Heart left ventricle (tissue), 16 donors: Measurements from ENCODE around the gene THUMPD2. TPM values are rescaled to one million over a fixed set of nuclear protein-coding genes. Genes with fewer than 3 reads are reported as not detected.
"Not testable (repeated sequence)": the region's sequence is repeated elsewhere in the genome, so short reads cannot be mapped to it uniquely, and the experiment has no call there.

Experiments
- ATAC-seq, 4 donors: fragments of 200-7000 bp; cut with Tn5 transposase; one replicate each; pipeline ENCODE4 v1.9.1; 2020 to 2022; ENCODE audit warnings: moderate library complexity in 4 of 4, mild to moderate bottlenecking in 3 of 4, moderate number of reproducible peaks in 1 of 4
- DNase-seq, 5 donors: peaks; one replicate each; pipeline ENCODE4 v3.0.0-alpha.2; 2020
- H3K27ac ChIP-seq, 12 donors: fragments of 200-600 bp; sonication (generic) in 4 of 12; one replicate each; pipeline versions ENCODE4 v1.5.0 to v1.8.0; 2016 to 2022; ENCODE audit warnings: mild to moderate bottlenecking in 2 of 12
- H3K27me3 ChIP-seq, 9 donors: fragments of 200-600 bp; sonication (generic) in 2 of 9; one replicate each; pipeline versions ENCODE4 v1.5.1 to v1.8.0; 2016 to 2022; ENCODE audit warnings: mild to moderate bottlenecking in 3 of 9
- H3K36me3 ChIP-seq, 9 donors: fragments of 200-600 bp; sonication (generic) in 2 of 9; one replicate each; pipeline versions ENCODE4 v1.5.0 to v1.8.0; 2018 to 2022; ENCODE audit warnings: mild to moderate bottlenecking in 2 of 9
- H3K4me1 ChIP-seq, 12 donors: fragments of 200-600 bp; sonication (generic) in 4 of 12; one replicate each; pipeline versions ENCODE4 v1.5.0 to v1.8.0; 2016 to 2022; ENCODE audit warnings: mild to moderate bottlenecking in 3 of 12
- H3K4me3 ChIP-seq, 12 donors: fragments of 200-600 bp; sonication (generic) in 4 of 12; one replicate each; pipeline versions ENCODE4 v1.5.0 to v1.8.0; 2017 to 2022; ENCODE audit warnings: mild to moderate bottlenecking in 9 of 12, moderate library complexity in 4 of 12
- H3K9me3 ChIP-seq, 12 donors: fragments of 200-600 bp; sonication (generic) in 4 of 12; one replicate each; pipeline versions ENCODE4 v1.5.0 to v1.8.0; 2016 to 2022; ENCODE audit warnings: mild to moderate bottlenecking in 1 of 12
- CTCF ChIP-seq, 12 donors: fragments of 200-600 bp; sonication (generic) in 4 of 12; IDR thresholded peaks; one replicate each; pipeline versions ENCODE4 v1.5.0 to v1.8.0; 2018 to 2022; ENCODE audit warnings: antibody characterized with exemption in 12 of 12, mild to moderate bottlenecking in 5 of 12
- POLR2A ChIP-seq, 2 donors: fragments of 450-650 bp; IDR thresholded peaks; one replicate each; pipeline ENCODE4 v1.6.1; 2017; ENCODE audit warnings: antibody characterized with exemption in 2 of 2, mild to moderate bottlenecking in 2 of 2, moderate library complexity in 2 of 2
- WGBS, 4 donors: extraction: QIAGEN DNeasy Blood & Tissue Kit in 2 of 4; methylation state at CpG; one replicate each; pipeline versions ENCODE4 v1.1.5 to v1.1.7; 2013 to 2018; 5-methylcytosine and 5-hydroxymethylcytosine counted together
- intact Hi-C, 10 donors: fragments of 100-400 bp; cut with DNase I; formaldehyde crosslinking; loops; one replicate each; pipeline versions ENCODE4 v1.11.1 to v1.14.2; 2022
- polyA plus RNA-seq, 2 donors: library from polyadenylated mRNA; stranded (reverse); fragments of 200-250 nt; gene quantifications; one replicate each; pipeline ENCODE4 v1.2.3, GENCODE V29; 2013
- total RNA-seq, 9 donors: library from RNA; depleted of rRNA in 2 of 9; stranded (reverse); fragments of >200 nt in 2 of 9; fragmentation: NEBNext Ultra II Directional in 3 of 9; extraction: Animal tissue kit (Norgen Biotek cat#: 25700) in 3 of 9; gene quantifications; one replicate each; pipeline versions ENCODE4 v1.1.0 to v1.2.4, GENCODE V29; 2016 to 2023
- donor health status: ischemic (EF 13 %, LVEDD 7.1; RV severe dilation, severe dysfunction).
- donor health status: healthy with polysubstance abuse.
- donor health status: DM: no; HTN: yes; CAD: no.
- donor health status: DM: no; HTN: no; CAD: no.
- donor health status: ischemic (EF 25% LVEDD 6.9; RV normal size, moderate dysfunction).
- donor health status: ischemic (EF 25% LVEDD 5.7; RV mildly dilated, moderate dysfunction).
- donor health status: healthy.
- donor health status: DM: yes; HTN: yes; CAD: no.
- donor health status: ischemic (EF 35%, LVEDD 5.7; RV mildly dilated, moderate dysfunction).
- donor health status: nonischemic (EF 11% LVEDD 7.7; RV severe dilation, severe dysfunction).
- donor health status: DM: yes; HTN: yes; CAD: no.
- donor health status: PGD.
- donor health status: ischemic (EF 29% LVEDD 5.4; RV normal size, mild dysfunction).
- donor health status: nonischemic (EF 23%, LVEDD 6.1; RV moderate dilation, normal function).

THUMPD2 gene
- total and polyA plus RNA-seq, 11 donors = 3.6 to 6.2 (median 5.3) TPM

GRCh38 chr2:39796134-39796533, 17.1 kb upstream of the THUMPD2 start:
- H3K4me1 ChIP-seq = no peaks in the 10 kb centered on the region
- TF ChIP-seq POLR2A (IDR thresholded peaks at IDR 0.05) (no peak), CTCF (IDR thresholded peaks at IDR 0.05) (no peak)

GRCh38 chr2:39790216-39790818, 11.3 kb upstream of the THUMPD2 start:
- H3K36me3 ChIP-seq, ATAC-seq, H3K4me3 ChIP-seq, H3K27me3 ChIP-seq, H3K4me1 ChIP-seq, DNase-seq, H3K27ac ChIP-seq, intact Hi-C loops: not testable (repeated sequence)
- WGBS, 4 donors = 81 to 90% (median 81%) methylated on average over 12 of the region's 12 CpGs
- H3K9me3 ChIP-seq = peaks cover 0 to 15% (median 0%) of the 10 kb centered on the region in 12 donors

More at GRCh38 chr2:39796134-39796533, 17.1 kb upstream of the THUMPD2 start:
- intact Hi-C loops = no loop called here
- DNase-seq = no peak
- ATAC-seq = peak in 3 of 4 donors; percentile 34 to 54 (median 44)
- H3K27me3 ChIP-seq = no peaks in the 10 kb centered on the region
- H3K36me3 ChIP-seq = no peaks in the 10 kb centered on the region
- H3K27ac ChIP-seq = peak overlapping the region in 2 of 12 donors; percentile 24 to 30
- no peak overlapping the region for H3K4me3 ChIP-seq
- WGBS, 4 donors = 90 to 100% (median 98%) methylated on average over 1 of the region's 1 CpG
- peaks cover 0 to 7% (median 0%) of the 10 kb centered on the region in 12 donors for H3K9me3 ChIP-seq

GRCh38 chr2:39787950-39788349, 8.9 kb upstream of the THUMPD2 start:
- no peak for ATAC-seq
- H3K4me3 ChIP-seq = no peak overlapping the region

GRCh38 chr2:39786761-39787522, 7.9 kb upstream of the THUMPD2 start:
- ATAC-seq (no peak), DNase-seq (no peak)
- no peaks in the 10 kb centered on the region for H3K27me3 ChIP-seq
- H3K27ac ChIP-seq = no peak overlapping the region
- peaks cover 0 to 2% (median 0%) of the 10 kb centered on the region in 12 donors for H3K4me1 ChIP-seq
- intact Hi-C loops = no loop called here
- TF ChIP-seq POLR2A (IDR thresholded peaks at IDR 0.05) (no peak), CTCF (IDR thresholded peaks at IDR 0.05) (no peak)
- H3K36me3 ChIP-seq = no peaks in the 10 kb centered on the region
- H3K4me3 ChIP-seq = no peak overlapping the region
- H3K9me3 ChIP-seq = peaks cover 0 to 15% (median 0%) of the 10 kb centered on the region in 12 donors
- 87 to 91% (median 88%) methylated on average over 7 of the region's 7 CpGs for WGBS, 4 donors

More at GRCh38 chr2:39787950-39788349, 8.9 kb upstream of the THUMPD2 start:
- TF ChIP-seq POLR2A (IDR thresholded peaks at IDR 0.05) (no peak), CTCF (IDR thresholded peaks at IDR 0.05) (no peak)
- WGBS, 4 donors = 93 to 97% (median 94%) methylated on average over 2 of the region's 2 CpGs
- H3K4me1 ChIP-seq = no peaks in the 10 kb centered on the region
- intact Hi-C loops = no loop called here
- H3K27ac ChIP-seq = no peak overlapping the region
- no peak for DNase-seq
- no peaks in the 10 kb centered on the region for H3K36me3 ChIP-seq
- peaks cover 0 to 15% (median 0%) of the 10 kb centered on the region in 12 donors for H3K9me3 ChIP-seq
- H3K27me3 ChIP-seq = no peaks in the 10 kb centered on the region
